ENCODE data around the gene CDC42EP5. TPM values are rescaled to one million over a fixed set of nuclear protein-coding genes. Genes with fewer than 3 reads are reported as not detected.

Gene CDC42EP5
- total RNA-seq, 3 donors from 2014 or later (not counting 1 experiment from before 2014, with no cell fraction given), result not detected

DNA sequence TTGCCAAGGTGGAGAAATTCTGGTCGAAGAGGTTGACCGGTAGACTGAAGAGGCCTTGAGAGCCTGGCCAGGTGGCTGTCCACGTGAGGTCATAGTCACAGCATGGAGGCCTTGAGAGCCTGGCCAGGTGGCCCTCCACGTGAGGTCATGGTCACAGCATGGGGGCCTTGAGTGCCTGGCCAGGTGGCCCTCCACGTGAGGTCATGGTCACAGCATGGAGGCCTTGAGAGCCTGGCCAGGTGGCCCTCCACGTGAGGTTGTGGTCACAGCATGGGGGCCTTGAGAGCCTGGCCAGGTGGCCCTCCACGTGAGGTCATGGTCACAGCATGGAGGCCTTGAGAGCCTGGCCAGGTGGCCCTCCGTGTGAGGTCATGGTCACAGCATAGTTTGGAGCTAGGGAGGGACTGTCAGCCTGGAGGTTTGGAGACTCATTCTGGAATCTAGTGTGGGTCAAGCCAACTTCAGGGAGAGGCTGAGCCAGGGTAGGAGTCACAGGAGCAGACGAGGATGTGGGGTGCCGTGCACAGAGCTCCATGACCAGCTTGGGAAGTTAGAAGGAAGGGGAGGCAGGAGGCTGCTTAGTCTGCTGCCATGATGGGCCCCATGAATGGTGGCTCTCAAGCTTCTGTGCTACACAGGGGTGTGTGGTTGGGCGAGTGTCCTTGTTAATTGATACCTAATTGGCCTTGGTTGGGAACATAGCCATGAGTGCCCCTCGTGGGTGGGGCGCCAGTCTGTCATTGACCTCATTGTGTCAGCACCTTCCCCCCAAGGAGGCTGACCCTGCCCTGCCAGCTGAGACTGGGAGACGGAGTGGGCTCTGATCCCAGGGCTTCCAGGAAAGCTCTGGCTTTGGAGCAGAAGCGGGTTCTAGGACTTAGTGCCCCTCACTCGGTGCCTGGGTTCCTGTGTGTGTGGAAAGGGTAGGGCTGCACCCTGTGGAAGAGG is 13.5 kb downstream of the CDC42EP5 start:
- H3K36me3 Mint-ChIP-seq, result no peaks in the 10 kb centered on the region
- intact Hi-C loops (cut with micrococcal nuclease), result no loop called here
- no peak overlapping the region for H3K4me3 ChIP-seq (ENCODE audit: low read length)
- no peaks in the 10 kb centered on the region for H3K9me3 Mint-ChIP-seq
- no peaks in the 10 kb centered on the region for H3K9me3 ChIP-seq (ENCODE audit: control insufficient read depth, insufficient read depth, low read length)
- ATAC-seq (no peak), DNase-seq (peak in 1 of 2 donors; percentile 19)
- H3K27me3 Mint-ChIP-seq (ENCODE audit: low read depth in 2 of 2), result no peaks in the 10 kb centered on the region
- peak overlapping the region; percentile 58 to 77 for H3K27ac Mint-ChIP-seq
- WGBS (ENCODE audit: insufficient coverage), result 88% methylated on average over 16 of the region's 16 CpGs
- no peaks in the 10 kb centered on the region for H3K27me3 ChIP-seq (ENCODE audit: control insufficient read depth, insufficient read depth, low read length)
- H3K4me1 ChIP-seq (ENCODE audit: control insufficient read depth, insufficient read depth, low read length), result peaks cover 25% of the 10 kb centered on the region
- peaks cover 70% of the 10 kb centered on the region for H3K36me3 ChIP-seq (ENCODE audit: control insufficient read depth, insufficient read depth, low read length)
- TF ChIP-seq, protein P1, sequence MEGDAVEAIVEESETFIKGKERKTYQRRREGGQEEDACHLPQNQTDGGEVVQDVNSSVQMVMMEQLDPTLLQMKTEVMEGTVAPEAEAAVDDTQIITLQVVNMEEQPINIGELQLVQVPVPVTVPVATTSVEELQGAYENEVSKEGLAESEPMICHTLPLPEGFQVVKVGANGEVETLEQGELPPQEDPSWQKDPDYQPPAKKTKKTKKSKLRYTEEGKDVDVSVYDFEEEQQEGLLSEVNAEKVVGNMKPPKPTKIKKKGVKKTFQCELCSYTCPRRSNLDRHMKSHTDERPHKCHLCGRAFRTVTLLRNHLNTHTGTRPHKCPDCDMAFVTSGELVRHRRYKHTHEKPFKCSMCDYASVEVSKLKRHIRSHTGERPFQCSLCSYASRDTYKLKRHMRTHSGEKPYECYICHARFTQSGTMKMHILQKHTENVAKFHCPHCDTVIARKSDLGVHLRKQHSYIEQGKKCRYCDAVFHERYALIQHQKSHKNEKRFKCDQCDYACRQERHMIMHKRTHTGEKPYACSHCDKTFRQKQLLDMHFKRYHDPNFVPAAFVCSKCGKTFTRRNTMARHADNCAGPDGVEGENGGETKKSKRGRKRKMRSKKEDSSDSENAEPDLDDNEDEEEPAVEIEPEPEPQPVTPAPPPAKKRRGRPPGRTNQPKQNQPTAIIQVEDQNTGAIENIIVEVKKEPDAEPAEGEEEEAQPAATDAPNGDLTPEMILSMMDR (IDR thresholded peaks at IDR 0.05), result no peak
- H3K4me3 Mint-ChIP-seq, result peak overlapping the region; percentile 65
- peaks cover 39 to 50% of the 10 kb centered on the region in 2 donors for H3K4me1 Mint-ChIP-seq
- H3K27ac ChIP-seq (ENCODE audit: low read length), result no peak overlapping the region

DNA sequence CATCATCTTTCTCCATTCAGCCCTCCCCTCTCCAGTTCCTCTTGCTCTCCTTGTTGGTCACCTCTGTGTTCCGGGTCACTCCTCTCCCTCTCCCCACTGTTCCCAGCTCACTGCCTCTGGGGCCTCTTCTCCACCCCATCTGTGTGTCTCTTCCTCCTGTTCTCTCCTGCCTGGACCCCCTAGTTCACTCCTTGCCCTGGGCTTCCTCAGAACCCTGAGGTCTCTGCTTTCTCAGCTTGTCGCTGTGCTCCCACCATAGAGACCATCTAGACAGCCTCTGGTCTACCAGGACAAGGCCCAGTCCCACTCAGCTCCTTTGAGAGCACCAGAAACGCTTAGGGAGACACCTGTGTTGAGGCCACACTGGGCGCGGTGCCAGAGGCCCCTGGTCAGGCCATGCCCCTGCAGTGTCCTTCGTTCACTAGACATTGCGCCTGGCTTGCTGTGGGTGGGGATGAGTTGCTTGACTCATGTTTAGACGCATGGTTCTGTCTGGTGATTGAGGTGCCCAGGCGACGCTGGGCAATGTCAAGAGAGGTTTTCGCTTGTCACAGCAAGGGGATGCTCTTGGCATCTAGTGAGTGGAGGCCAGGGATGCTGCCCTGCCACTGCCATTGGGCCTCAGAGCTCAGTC is 14.3 kb downstream of the CDC42EP5 start:
- Mint-ChIP-seq H3K27me3 (ENCODE audit: low read depth in 2 of 2) (no peaks in the 10 kb centered on the region), H3K9me3 (no peaks in the 10 kb centered on the region), H3K36me3 (no peaks in the 10 kb centered on the region), H3K4me1 (peaks cover 32 to 42% of the 10 kb centered on the region in 2 donors), H3K4me3 (peak overlapping the region; percentile 58), H3K27ac (peak overlapping the region; percentile 58 to 77)
- DNase-seq (no peak), ATAC-seq (no peak)
- Histone ChIP-seq H3K27me3 (ENCODE audit: control insufficient read depth, insufficient read depth, low read length) (no peaks in the 10 kb centered on the region), H3K27ac (ENCODE audit: low read length) (no peak overlapping the region), H3K36me3 (ENCODE audit: control insufficient read depth, insufficient read depth, low read length) (peaks cover 78% of the 10 kb centered on the region), H3K9me3 (ENCODE audit: control insufficient read depth, insufficient read depth, low read length) (no peaks in the 10 kb centered on the region), H3K4me1 (ENCODE audit: control insufficient read depth, insufficient read depth, low read length) (peaks cover 18% of the 10 kb centered on the region), H3K4me3 (ENCODE audit: low read length) (no peak overlapping the region)
- intact Hi-C loops (cut with micrococcal nuclease), result no loop called here
- 95% methylated on average over 11 of the region's 11 CpGs for WGBS (ENCODE audit: insufficient coverage)
- TF ChIP-seq, protein P1 (IDR thresholded peaks at IDR 0.05), result no peak

DNA sequence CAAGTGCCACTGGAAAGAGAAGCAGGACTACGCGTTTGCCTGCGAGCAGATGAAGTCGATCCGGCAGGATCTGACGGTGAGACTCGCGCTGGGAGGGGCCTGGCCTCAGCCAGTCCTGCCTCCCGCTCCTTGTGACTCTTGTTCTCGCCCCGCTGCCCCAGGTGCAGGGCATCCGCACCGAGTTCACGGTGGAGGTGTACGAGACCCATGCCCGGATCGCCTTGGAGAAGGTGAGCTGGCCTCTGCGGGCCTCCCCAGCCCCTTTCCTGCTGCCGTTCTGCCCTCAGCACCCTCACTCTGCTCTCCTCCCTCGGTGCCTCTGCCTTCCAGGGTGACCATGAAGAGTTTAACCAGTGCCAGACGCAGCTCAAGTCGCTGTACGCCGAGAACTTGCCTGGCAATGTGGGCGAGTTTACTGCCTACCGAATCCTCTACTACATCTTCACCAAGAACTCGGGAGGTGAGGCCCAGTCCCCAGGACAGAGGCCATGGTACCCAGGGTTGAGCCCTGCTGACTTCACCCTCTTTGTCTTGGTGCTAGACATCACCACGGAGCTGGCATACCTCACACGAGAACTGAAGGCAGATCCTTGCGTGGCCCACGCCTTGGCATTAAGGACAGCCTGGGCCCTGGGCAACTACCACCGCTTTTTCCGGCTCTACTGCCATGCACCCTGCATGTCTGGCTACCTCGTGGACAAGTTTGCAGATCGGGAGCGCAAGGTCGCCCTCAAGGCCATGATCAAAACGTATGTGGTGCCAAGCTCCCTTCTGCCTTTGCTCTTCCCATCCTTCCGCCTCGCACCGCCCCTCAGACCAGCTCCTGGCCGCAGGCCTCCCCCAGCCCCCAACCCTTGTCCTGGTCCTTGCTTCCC is 15.1 kb downstream of the CDC42EP5 start:
- ATAC-seq (no peak), DNase-seq (no peak)
- Mint-ChIP-seq H3K4me1 (peaks cover 29 to 45% of the 10 kb centered on the region in 2 donors), H3K4me3 (peak overlapping the region; percentile 25), H3K36me3 (no peaks in the 10 kb centered on the region), H3K27ac (peak overlapping the region; percentile 58 to 77), H3K27me3 (ENCODE audit: low read depth in 2 of 2) (no peaks in the 10 kb centered on the region), H3K9me3 (no peaks in the 10 kb centered on the region)
- no peak overlapping the region for H3K4me3 ChIP-seq (ENCODE audit: low read length)
- peaks cover 18% of the 10 kb centered on the region for H3K4me1 ChIP-seq (ENCODE audit: control insufficient read depth, insufficient read depth, low read length)
- H3K9me3 ChIP-seq (ENCODE audit: control insufficient read depth, insufficient read depth, low read length), result no peaks in the 10 kb centered on the region
- no peaks in the 10 kb centered on the region for H3K27me3 ChIP-seq (ENCODE audit: control insufficient read depth, insufficient read depth, low read length)
- H3K27ac ChIP-seq (ENCODE audit: low read length), result no peak overlapping the region
- TF ChIP-seq, protein P1 (IDR thresholded peaks at IDR 0.05), result no peak
- peaks cover 86% of the 10 kb centered on the region for H3K36me3 ChIP-seq (ENCODE audit: control insufficient read depth, insufficient read depth, low read length)
- whole genome bisulfite sequencing (ENCODE audit: insufficient coverage), result 97% methylated on average over 42 of the region's 42 CpGs
- intact Hi-C loops (cut with micrococcal nuclease), result no loop called here
